Measurements from ENCODE around the gene RBM11. TPM values are rescaled to one million over a fixed set of nuclear protein-coding genes. Genes with fewer than 3 reads are reported as not detected.

Gene RBM11
- polyA plus RNA-seq, 1 of the 3 experiments (the other 2 are of a cell fraction): not detected

GRCh38 chr21:14260174-14260764 is 44.3 kb downstream of the RBM11 start (continued):
- TF ChIP-seq EP300 (IDR thresholded peaks at IDR 0.05; ENCODE audit: borderline replicate concordance in 1 of 2, low read depth in 1 of 2, low read length in 1 of 2) (no peak), GABPA (IDR thresholded peaks at IDR 0.05; ENCODE audit: low read depth) (no peak), FOXJ3 (CRISPR knock-in tag; IDR thresholded peaks at IDR 0.05) (no peak), PBX3 (IDR thresholded peaks at IDR 0.05) (no peak)

GRCh38 chr21:14262039-14262438 is 46.1 kb downstream of the RBM11 start:
- Histone ChIP-seq H3F3A (replicated peaks; ENCODE audit: insufficient read depth) (no peaks in the 10 kb centered on the region), H3K27me3 (ENCODE audit: insufficient read depth) (peaks cover 15% of the 10 kb centered on the region; the same call in 1 of the 2 replicates), H3K36me3 (replicated peaks in 1 of 2; ENCODE audit: control insufficient read depth in 1 of 2, insufficient read depth in 2 of 2, low read length in 1 of 2) (no peaks in the 10 kb centered on the region), H3K27ac (ENCODE audit: low read depth in 2 of 2, low read length in 1 of 2) (no peak overlapping the region), H2AFZ (ENCODE audit: low read depth) (no peak overlapping the region), H3K4me2 (no peak overlapping the region), H3K4me3 (ENCODE audit: low read depth in 2 of 2, low read length in 1 of 2) (no peak overlapping the region), H3K9me2 (no peaks in the 10 kb centered on the region), H3K9ac (no peak overlapping the region), H3K4me1 (ENCODE audit: control insufficient read depth in 1 of 2, insufficient read depth in 2 of 2, low read depth in 1 of 2, low read length in 1 of 2) (no peaks in the 10 kb centered on the region), H3K79me2 (ENCODE audit: insufficient read depth) (no peaks in the 10 kb centered on the region), H4K20me1 (ENCODE audit: insufficient read depth) (no peaks in the 10 kb centered on the region), H3K9me3 (no peaks in the 10 kb centered on the region)
- no peak for DNase-seq
- CTCF ChIA-PET: interaction anchor here (1.4 to 2.2 kb wide), 3 partner anchors 8 to 1331 kb away, joined by 3 to 6 read pairs (median 6); no protein-coding TSS in a partner anchor
- WGBS (ENCODE audit: low lambda C conversion rate): 2% methylated on average over 1 of the region's 1 CpG
- TF ChIP-seq IRF3 (IDR thresholded peaks at IDR 0.05; ENCODE audit: low read depth, low read length) (no peak), POLR2AphosphoS5 (IDR thresholded peaks at IDR 0.05; ENCODE audit: low read depth, low read length) (no peak), SIN3A (IDR thresholded peaks at IDR 0.05; ENCODE audit: borderline replicate concordance, low read depth, low read length) (no peak), JUND (IDR thresholded peaks at IDR 0.05) (no peak), RAD21 (IDR thresholded peaks at IDR 0.05; ENCODE audit: low read length) (no peak), TEAD4 (IDR thresholded peaks at IDR 0.05; ENCODE audit: borderline replicate concordance, insufficient read depth) (no peak), NFIC (IDR thresholded peaks at IDR 0.05; ENCODE audit: borderline replicate concordance) (no peak), MEF2A (IDR thresholded peaks at IDR 0.05; ENCODE audit: borderline replicate concordance, low read depth) (no peak), FOSL2 (IDR thresholded peaks at IDR 0.05; ENCODE audit: borderline replicate concordance, low read depth) (no peak), RCOR1 (IDR thresholded peaks at IDR 0.05; ENCODE audit: low read length) (no peak), MXI1 (IDR thresholded peaks at IDR 0.05; ENCODE audit: low read depth, low read length) (no peak), ZBTB33 (IDR thresholded peaks at IDR 0.05; ENCODE audit: borderline replicate concordance, low read depth) (no peak), NRF1 (IDR thresholded peaks at IDR 0.05; ENCODE audit: low read depth, low read length) (no peak), EP300 (IDR thresholded peaks at IDR 0.05; ENCODE audit: borderline replicate concordance in 1 of 2, low read depth in 1 of 2, low read length in 1 of 2) (no peak), TAF1 (IDR thresholded peaks at IDR 0.05; ENCODE audit: borderline replicate concordance, low read depth, low read length) (no peak), RXRA (IDR thresholded peaks at IDR 0.05; ENCODE audit: borderline replicate concordance, low read depth) (no peak)
- POLR2A ChIA-PET: no interaction called here
